Lower lobe of right lung (tissue), 2 donors: Measurements from ENCODE around the gene XYLT1. TPM values are rescaled to one million over a fixed set of nuclear protein-coding genes. Genes with fewer than 3 reads are reported as not detected.

ENCODE experiments used
- ATAC-seq, 2 donors: fragments of 200-7000 bp; cut with Tn5 transposase; one replicate each; pipeline ENCODE4 v1.9.1; 2020 to 2022; ENCODE audit warnings: mild to moderate bottlenecking in 2 of 2, moderate library complexity in 2 of 2
- DNase-seq: peaks from one replicate; pipeline ENCODE4 v3.0.0-alpha.2; 2020
- H3K27ac ChIP-seq: fragments of 200-600 bp; one replicate; pipeline ENCODE4 v1.8.0; 2022
- H3K27me3 ChIP-seq: fragments of 200-600 bp; one replicate; pipeline ENCODE4 v1.8.0; 2022; ENCODE audit warnings: low read depth
- H3K36me3 ChIP-seq: fragments of 200-600 bp; one replicate; pipeline ENCODE4 v1.8.0; 2022; ENCODE audit warnings: mild to moderate bottlenecking
- H3K4me1 ChIP-seq: fragments of 200-600 bp; one replicate; pipeline ENCODE4 v1.8.0; 2022
- H3K4me3 ChIP-seq: fragments of 200-600 bp; one replicate; pipeline ENCODE4 v1.8.0; 2022; ENCODE audit warnings: mild to moderate bottlenecking
- H3K9me3 ChIP-seq: fragments of 200-600 bp; one replicate; pipeline ENCODE4 v1.8.0; 2022
- CTCF ChIP-seq: fragments of 200-600 bp; IDR thresholded peaks from one replicate; pipeline ENCODE4 v1.8.0; 2022; ENCODE audit warnings: antibody characterized with exemption, mild to moderate bottlenecking
- intact Hi-C: fragments of 100-400 bp; cut with DNase I; formaldehyde crosslinking; loops from one replicate; pipeline ENCODE4 v1.11.0; 2022
- total RNA-seq: library from RNA; stranded (reverse); fragmentation: NEBNext Ultra II Directional; extraction: Animal tissue kit (Norgen Biotek cat#: 25700); gene quantifications from one replicate; pipeline ENCODE4 v1.2.1, GENCODE V29; 2021
- donor health status: DM: no; HTN: yes; CAD: no; lungs with severe emphysema.

The XYLT1 gene
- total RNA-seq, 1 donor from 2014 or later: 9.0 TPM

GRCh38 chr16:17409894-17410293 is 60.9 kb downstream of the XYLT1 start:
- no peak for ATAC-seq
- H3K27ac ChIP-seq: no peak overlapping the region
- no peak for DNase-seq
- peaks cover 2% of the 10 kb centered on the region for H3K4me1 ChIP-seq
- TF ChIP-seq CTCF: no peak
- H3K9me3 ChIP-seq: no peaks in the 10 kb centered on the region
- intact Hi-C loops: no loop called here
- H3K36me3 ChIP-seq: no peaks in the 10 kb centered on the region
- H3K4me3 ChIP-seq: no peak overlapping the region
- no peaks in the 10 kb centered on the region for H3K27me3 ChIP-seq

- no peak for ATAC-seq
- intact Hi-C loops: no loop called here
- TF ChIP-seq CTCF: no peak
- H3K36me3 ChIP-seq: no peaks in the 10 kb centered on the region
- no peaks in the 10 kb centered on the region for H3K9me3 ChIP-seq
- DNase-seq: no peak
- no peaks in the 10 kb centered on the region for H3K27me3 ChIP-seq
- H3K4me1 ChIP-seq: peaks cover 5% of the 10 kb centered on the region
- H3K27ac ChIP-seq: no peak overlapping the region
- no peak overlapping the region for H3K4me3 ChIP-seq
Measured at GRCh38 chr16:17408955-17409441, 61.8 kb downstream of the XYLT1 start.

GRCh38 chr16:17408296-17408695 is 62.5 kb downstream of the XYLT1 start:
- no peaks in the 10 kb centered on the region for H3K36me3 ChIP-seq
- H3K4me3 ChIP-seq: no peak overlapping the region
- DNase-seq: no peak
- H3K9me3 ChIP-seq: no peaks in the 10 kb centered on the region
- no peak for TF ChIP-seq CTCF
- intact Hi-C loops: no loop called here
- H3K27ac ChIP-seq: no peak overlapping the region
- peaks cover 5% of the 10 kb centered on the region for H3K4me1 ChIP-seq
- no peak for ATAC-seq
- no peaks in the 10 kb centered on the region for H3K27me3 ChIP-seq

- ATAC-seq (no peak), DNase-seq (no peak)
- no peaks in the 10 kb centered on the region for H3K9me3 ChIP-seq
- H3K36me3 ChIP-seq: no peaks in the 10 kb centered on the region
- intact Hi-C loops: no loop called here
- H3K27ac ChIP-seq: no peak overlapping the region
- H3K4me1 ChIP-seq: peaks cover 5% of the 10 kb centered on the region
- no peaks in the 10 kb centered on the region for H3K27me3 ChIP-seq
- no peak for TF ChIP-seq CTCF
- no peak overlapping the region for H3K4me3 ChIP-seq
Measured at GRCh38 chr16:17407321-17407720, 63.4 kb downstream of the XYLT1 start.

- Histone ChIP-seq H3K9me3 (no peaks in the 10 kb centered on the region), H3K27me3 (no peaks in the 10 kb centered on the region), H3K36me3 (no peaks in the 10 kb centered on the region), H3K27ac (peak overlapping the region; percentile 26), H3K4me1 (peaks cover 5% of the 10 kb centered on the region), H3K4me3 (no peak overlapping the region)
- DNase-seq (peak; percentile 48), ATAC-seq (peak; percentile 19 to 64)
- intact Hi-C loops: no loop called here
- TF ChIP-seq CTCF: no peak
Measured at GRCh38 chr16:17404941-17405689, 65.6 kb downstream of the XYLT1 start.
